ENCODE results near the gene EVC. TPM values are rescaled to one million over a fixed set of nuclear protein-coding genes. Genes with fewer than 3 reads are reported as not detected.

EVC gene
- polyA plus RNA-seq (2012; ENCODE audit: insufficient read depth, insufficient read length, low read depth) = 0.57 TPM

DNA sequence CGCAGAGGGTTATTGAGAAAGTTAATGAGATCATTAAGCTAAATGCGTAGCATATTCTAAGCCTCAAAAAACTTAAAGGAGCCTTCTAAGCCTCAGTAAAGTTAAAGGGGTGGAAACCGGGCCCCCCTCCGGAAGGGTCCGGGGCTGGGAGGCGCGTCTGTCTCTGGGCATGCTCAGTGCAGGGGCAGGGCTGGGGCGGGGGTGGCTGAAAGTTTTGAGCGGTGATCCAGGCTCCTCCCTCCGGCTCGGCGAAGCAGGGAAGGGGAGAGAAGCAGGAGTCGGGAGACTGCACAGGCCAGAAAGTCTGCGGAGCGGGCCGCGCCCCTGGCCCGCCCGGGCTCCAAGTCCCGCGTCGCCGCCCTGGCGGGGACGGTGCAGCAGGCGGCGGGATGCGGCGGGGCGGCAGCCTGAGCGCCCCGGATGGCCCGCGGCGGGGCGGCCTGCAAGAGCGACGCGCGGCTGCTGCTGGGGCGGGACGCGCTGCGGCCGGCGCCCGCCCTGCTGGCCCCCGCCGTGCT lies at the start of gene EVC:
Gene EVC, plus strand, starts transcription at position 241 of the 518 bp plus-strand sequence. Its CDS starts 180 bp downstream, at position 421.
- TF ChIP-seq, protein P1, sequence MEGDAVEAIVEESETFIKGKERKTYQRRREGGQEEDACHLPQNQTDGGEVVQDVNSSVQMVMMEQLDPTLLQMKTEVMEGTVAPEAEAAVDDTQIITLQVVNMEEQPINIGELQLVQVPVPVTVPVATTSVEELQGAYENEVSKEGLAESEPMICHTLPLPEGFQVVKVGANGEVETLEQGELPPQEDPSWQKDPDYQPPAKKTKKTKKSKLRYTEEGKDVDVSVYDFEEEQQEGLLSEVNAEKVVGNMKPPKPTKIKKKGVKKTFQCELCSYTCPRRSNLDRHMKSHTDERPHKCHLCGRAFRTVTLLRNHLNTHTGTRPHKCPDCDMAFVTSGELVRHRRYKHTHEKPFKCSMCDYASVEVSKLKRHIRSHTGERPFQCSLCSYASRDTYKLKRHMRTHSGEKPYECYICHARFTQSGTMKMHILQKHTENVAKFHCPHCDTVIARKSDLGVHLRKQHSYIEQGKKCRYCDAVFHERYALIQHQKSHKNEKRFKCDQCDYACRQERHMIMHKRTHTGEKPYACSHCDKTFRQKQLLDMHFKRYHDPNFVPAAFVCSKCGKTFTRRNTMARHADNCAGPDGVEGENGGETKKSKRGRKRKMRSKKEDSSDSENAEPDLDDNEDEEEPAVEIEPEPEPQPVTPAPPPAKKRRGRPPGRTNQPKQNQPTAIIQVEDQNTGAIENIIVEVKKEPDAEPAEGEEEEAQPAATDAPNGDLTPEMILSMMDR (IDR thresholded peaks at IDR 0.05; ENCODE audit: low read depth, low read length) = no peak
- Histone ChIP-seq H3K4me1 (no peaks in the 10 kb centered on the region), H3K36me3 (no peaks in the 10 kb centered on the region), H3K4me3 (ENCODE audit: low read depth, low read length) (peak within 1 kb of the TSS; percentile 45), H3K27me3 (peaks cover 54% of the 10 kb centered on the region), H3K9me3 (peaks cover 3% of the 10 kb centered on the region; the same call in 1 of the 2 replicates)
- peak; percentile 42 for DNase-seq

DNA sequence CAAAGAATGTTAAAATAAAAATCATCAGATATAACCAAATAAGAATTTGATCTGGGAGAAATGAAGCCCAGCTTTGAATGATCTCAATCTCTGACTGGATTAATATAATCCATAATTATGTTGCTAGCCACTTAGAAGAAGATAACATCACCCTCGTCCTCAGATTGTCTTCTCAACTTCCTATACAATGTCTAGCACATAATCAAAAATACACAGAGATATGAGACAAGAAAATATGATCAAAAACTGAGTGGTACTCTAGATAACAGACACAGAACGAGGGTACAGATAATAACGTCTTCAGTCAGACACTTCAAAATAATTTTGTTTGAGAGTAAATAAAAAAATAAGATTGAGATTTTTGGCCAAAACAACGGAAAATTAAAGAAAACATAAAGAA lies 49.8 kb upstream of the EVC start:
- Histone ChIP-seq H3K4me1 (no peaks in the 10 kb centered on the region), H3K9me3 (no peaks in the 10 kb centered on the region), H3K4me3 (ENCODE audit: low read depth, low read length) (no peak overlapping the region), H3K27me3 (no peaks in the 10 kb centered on the region), H3K36me3 (no peaks in the 10 kb centered on the region)
- DNase-seq = no peak
- TF ChIP-seq, protein P1 (IDR thresholded peaks at IDR 0.05; ENCODE audit: low read depth, low read length) = no peak

DNA sequence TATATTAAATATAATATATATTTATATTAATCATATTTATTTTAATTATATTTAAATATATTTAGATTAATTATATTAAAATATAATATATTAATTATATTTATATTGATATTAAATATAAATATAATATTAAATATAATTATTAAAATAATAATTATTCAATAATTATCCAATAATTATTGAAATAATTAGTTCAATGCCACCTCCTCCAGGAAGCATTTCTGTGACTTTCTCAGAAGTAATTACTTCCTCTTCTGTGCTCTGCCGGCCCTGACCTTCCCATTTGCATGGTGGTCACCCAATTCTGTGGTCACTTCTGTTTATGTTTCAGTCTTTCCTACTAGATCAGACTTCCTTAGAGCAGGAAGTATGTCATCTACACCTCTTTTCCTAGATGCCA lies 48.4 kb upstream of the EVC start:
- no peak for DNase-seq
- no peaks in the 10 kb centered on the region for H3K27me3 ChIP-seq
- no peaks in the 10 kb centered on the region for H3K36me3 ChIP-seq
- no peaks in the 10 kb centered on the region for H3K9me3 ChIP-seq
- H3K4me3 ChIP-seq (ENCODE audit: low read depth, low read length) = no peak overlapping the region
- no peaks in the 10 kb centered on the region for H3K4me1 ChIP-seq
- TF ChIP-seq, protein P1 (IDR thresholded peaks at IDR 0.05; ENCODE audit: low read depth, low read length) = no peak

DNA sequence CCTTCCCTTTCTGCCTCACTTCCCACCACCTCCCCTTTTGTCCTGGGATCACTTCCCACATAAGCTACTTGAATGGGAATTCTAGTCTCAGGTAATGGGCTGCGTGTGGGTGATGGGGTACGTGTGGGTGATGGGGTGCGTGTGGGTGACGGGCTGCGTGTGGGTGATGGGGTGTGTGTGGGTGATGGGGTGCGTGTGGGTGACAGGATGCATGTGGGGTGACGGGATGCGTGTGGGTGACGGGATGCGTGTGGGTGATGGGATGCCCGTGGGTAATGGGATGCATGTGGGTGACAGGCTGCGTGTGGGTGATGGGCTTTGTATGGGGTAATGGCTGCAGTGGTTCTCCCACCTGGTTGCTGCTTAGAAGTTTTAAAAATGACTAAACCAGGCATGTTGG lies 46.2 kb upstream of the EVC start:
- DNase-seq = no peak
- H3K36me3 ChIP-seq = no peaks in the 10 kb centered on the region
- no peaks in the 10 kb centered on the region; the same call in 1 of the 2 replicates for H3K9me3 ChIP-seq
- TF ChIP-seq, protein P1 (IDR thresholded peaks at IDR 0.05; ENCODE audit: low read depth, low read length) = no peak
- H3K4me3 ChIP-seq (ENCODE audit: low read depth, low read length) = no peak overlapping the region
- H3K4me1 ChIP-seq = no peaks in the 10 kb centered on the region
- no peaks in the 10 kb centered on the region for H3K27me3 ChIP-seq

DNA sequence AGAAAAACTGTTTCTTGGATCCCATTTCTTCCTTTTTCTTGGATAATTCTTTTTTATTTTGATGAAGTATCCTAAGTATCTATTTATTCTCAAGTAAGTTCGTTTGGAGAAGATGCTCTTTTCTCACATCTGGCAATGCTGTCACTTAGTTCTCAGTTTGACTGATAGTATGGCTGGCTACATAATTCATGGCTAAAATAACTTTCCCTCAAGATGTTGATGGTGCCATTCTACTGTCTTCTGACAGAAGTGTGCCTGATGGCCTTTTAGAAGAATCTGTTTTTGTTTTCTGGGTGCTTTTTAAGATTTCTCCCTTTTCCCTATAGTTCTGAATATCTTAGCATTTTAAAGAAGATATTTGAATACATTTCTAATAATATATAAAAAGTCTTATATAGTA lies 44.3 kb upstream of the EVC start:
- no peak for DNase-seq
- Histone ChIP-seq H3K4me1 (no peaks in the 10 kb centered on the region), H3K27me3 (no peaks in the 10 kb centered on the region), H3K36me3 (no peaks in the 10 kb centered on the region), H3K4me3 (ENCODE audit: low read depth, low read length) (no peak overlapping the region), H3K9me3 (no peaks in the 10 kb centered on the region; the same call in 1 of the 2 replicates)
- TF ChIP-seq, protein P1 (IDR thresholded peaks at IDR 0.05; ENCODE audit: low read depth, low read length) = no peak

DNA sequence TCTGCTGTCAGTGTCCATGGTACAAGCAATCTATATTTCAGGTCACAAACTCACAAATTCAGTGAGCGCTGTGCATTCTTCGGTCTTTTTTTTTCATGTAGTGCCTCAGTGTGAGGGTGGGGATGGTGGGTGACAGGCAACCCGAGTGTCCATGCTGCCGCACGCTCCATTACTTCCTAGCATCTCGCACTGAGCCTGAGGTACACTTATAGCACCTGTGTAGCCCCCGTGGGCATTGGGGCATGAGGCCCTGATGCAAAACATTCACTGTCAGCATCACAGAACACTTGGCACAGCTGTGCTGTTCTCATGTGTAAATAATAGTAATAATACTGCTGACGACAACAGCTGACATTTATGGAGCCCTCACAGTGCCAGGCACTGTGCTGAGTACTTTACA lies 34.2 kb upstream of the EVC start:
- 0 out of 2 replicates have a peak, but pooled peaks cover 4% of the 10 kb centered on the region for H3K27me3 ChIP-seq
- TF ChIP-seq, protein P1 (IDR thresholded peaks at IDR 0.05; ENCODE audit: low read depth, low read length) = no peak
- no peaks in the 10 kb centered on the region for H3K9me3 ChIP-seq
- H3K4me1 ChIP-seq = no peaks in the 10 kb centered on the region
- no peaks in the 10 kb centered on the region for H3K36me3 ChIP-seq
- no peak for DNase-seq
- no peak overlapping the region for H3K4me3 ChIP-seq (ENCODE audit: low read depth, low read length)
